Stimulated activated CD4-positive, alpha-beta T cell treated with anti-CD3 and anti-CD28 coated beads, Interleukin-1b, Interleukin-23, amount 100 ng/mL, for 24 hours (primary cell): ENCODE results near the gene TLCD3B.
"Not testable (repeated sequence)": the region's sequence is repeated elsewhere in the genome, so short reads cannot be mapped to it uniquely, and the experiment has no call there.

ENCODE experiments used
- DNase-seq, 4 experiments: peaks; one replicate each; pipeline ENCODE4 v3.0.0-alpha.2; 2020; ENCODE audit warnings: low read depth in 4 of 4, low spot score in 1 of 4

Gene TLCD3B

GRCh38 chr16:30026449-30026848, 4.6 kb downstream of the TLCD3B start:
- DNase-seq = no peak

DNA sequence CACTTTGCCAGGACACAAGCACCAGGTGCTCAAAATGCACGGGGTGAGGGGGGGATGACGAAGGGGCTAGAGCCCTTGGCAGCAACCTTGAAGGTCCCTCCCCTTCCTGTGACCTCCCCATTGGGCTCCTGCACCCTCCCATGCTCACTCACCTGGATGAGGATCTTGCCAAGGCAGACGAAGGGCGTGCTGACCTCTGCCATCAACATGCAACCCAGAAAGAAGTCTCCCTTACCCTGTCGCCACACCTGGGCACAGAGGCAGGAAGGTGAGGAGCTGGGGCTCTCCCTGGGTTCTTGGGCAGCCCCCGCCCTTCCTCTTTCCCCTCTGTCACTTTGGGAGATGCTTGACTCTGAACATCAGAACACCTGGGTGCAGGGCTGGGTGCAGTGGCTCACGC, 5.5 kb downstream of the TLCD3B start:
- no peak for DNase-seq

DNA sequence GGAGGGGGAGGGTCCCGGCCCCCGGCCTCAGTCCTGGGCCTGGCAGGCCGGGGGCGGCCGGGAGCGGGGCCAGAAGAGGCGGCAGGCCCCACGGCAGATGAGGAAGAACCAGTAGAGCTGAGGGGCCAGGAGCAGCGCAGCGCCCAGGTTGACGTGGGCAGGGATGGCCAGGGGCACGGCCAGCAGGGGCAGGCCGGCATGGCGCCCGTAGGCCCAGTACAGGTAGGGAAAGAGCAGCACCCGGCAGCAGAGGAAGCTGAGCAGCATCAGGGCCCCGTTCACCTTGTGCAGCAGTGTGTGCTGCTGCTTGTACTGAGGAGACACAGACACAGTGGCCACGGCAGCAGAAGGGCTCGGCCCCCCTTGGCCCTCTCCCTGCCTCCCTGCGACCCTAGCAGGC, 5.9 kb downstream of the TLCD3B start:
- no peak for DNase-seq

GRCh38 chr16:30024451-30024850, 6.6 kb downstream of the TLCD3B start:
- DNase-seq = no peak

DNA sequence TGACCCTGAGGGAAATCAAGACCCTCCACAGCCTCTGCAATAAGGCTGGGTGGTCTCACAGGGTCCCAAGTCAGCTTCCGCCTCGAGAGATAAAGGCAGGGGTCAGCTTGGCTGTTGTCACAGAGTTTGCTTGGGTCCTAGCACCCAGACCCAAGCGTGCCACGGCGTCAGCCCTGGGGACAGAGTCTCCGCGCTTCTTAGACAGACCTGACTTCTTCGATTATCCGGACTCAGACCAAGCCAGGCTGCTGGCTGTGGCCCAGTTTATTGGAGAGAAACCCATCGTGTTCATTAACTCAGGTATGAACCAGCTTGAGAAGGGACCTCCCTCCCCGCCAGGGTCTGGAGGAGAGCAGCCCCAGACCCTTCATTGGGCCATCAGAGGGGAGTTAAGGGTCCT, 7.5 kb downstream of the TLCD3B start:
- no peak for DNase-seq

GRCh38 chr16:30022887-30023286, 8.2 kb downstream of the TLCD3B start, which contains the start of gene C16orf92:
TSS of gene C16orf92 (plus strand) at chr16:30023198. CDS start at chr16:30023341, 143 bp downstream.
- DNase-seq = no peak

GRCh38 chr16:30018731-30019158, 12.3 kb downstream of the TLCD3B start:
- no peak for DNase-seq

- not testable (repeated sequence) for DNase-seq
These were observed 13.1 kb downstream of the TLCD3B start for GRCh38 chr16:30017937-30018336.

DNA sequence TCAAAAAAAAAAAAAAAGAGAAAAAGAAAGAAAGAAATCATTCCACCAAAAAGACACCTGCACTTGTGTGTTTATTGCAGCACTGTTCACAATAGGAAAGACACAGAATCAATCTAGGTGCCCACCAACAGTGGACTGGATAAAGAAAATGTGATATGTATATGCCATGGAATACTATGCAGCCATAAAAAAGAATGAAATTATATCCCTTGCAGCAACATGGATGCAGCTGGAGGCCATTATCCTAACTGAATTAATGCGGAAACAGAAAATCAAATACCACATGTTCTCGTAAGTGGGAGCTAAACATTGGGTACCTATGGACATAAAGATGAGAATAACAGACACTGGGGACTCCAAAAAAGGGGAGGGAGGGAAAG, 13.8 kb downstream of the TLCD3B start:
- no peak for DNase-seq

GRCh38 chr16:30016555-30017276, 14.4 kb downstream of the TLCD3B start:
- DNase-seq = no peak

DNA sequence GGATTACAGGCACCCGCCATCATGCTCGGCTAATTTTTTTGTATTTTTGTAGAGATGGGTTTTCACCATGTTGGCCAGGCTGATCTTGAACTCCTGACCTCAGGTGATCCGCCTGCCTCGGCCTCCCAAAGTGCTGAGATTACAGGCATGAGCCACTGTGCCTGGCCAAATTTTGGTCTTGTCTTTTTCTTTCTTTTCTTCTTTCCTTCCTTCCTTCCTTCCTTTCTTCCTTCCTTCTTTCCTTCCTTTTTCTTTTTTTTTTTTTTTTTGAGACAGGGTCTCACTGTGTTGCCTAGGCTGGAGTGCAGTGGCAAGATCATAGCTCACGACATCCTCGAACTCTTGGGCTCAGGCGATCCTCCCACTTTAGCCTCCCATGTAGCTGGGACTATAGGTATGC, 15.6 kb downstream of the TLCD3B start:
- DNase-seq = not testable (repeated sequence)

- DNase-seq = not testable (repeated sequence)
These were observed 18.5 kb downstream of the TLCD3B start for GRCh38 chr16:30012598-30012997.

DNA sequence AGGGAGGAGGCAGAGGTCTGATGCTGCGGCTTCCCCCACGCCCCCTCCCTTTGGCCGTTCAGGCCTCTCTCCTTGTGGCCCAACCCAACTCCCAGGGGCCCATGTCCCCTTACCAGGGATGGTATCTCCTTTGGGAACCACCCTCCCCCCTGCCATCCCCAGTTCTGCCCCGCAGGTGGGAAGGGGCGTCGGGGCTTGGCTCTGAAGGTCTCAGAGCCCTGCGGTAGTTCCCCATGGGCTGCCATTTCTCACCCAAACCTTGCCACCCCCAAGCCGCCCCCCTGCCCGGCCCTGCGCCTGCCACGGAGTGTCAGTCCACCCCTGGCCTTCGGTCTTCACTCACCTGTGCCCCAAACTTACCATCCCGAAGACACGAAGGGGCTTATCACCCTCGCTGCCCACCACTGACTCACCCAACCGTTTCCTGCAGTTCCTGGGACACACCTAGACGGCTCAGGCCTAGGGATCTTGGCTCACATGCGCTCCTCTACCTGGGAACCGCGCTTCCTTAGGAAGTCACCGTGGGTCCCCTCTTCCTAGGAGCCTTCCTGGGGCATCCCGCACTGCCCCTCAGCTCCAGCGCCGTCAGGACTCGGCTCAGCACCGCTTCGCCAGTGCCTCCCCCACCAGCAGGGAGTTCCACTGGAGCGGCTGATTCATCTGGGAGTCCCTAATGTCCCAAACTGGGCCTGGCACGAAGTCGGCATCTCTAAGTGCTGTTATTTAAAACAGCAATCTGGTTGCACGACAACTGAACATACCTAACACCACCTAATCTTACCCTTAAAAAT, 19.2 kb downstream of the TLCD3B start:
- no peak for DNase-seq

DNA sequence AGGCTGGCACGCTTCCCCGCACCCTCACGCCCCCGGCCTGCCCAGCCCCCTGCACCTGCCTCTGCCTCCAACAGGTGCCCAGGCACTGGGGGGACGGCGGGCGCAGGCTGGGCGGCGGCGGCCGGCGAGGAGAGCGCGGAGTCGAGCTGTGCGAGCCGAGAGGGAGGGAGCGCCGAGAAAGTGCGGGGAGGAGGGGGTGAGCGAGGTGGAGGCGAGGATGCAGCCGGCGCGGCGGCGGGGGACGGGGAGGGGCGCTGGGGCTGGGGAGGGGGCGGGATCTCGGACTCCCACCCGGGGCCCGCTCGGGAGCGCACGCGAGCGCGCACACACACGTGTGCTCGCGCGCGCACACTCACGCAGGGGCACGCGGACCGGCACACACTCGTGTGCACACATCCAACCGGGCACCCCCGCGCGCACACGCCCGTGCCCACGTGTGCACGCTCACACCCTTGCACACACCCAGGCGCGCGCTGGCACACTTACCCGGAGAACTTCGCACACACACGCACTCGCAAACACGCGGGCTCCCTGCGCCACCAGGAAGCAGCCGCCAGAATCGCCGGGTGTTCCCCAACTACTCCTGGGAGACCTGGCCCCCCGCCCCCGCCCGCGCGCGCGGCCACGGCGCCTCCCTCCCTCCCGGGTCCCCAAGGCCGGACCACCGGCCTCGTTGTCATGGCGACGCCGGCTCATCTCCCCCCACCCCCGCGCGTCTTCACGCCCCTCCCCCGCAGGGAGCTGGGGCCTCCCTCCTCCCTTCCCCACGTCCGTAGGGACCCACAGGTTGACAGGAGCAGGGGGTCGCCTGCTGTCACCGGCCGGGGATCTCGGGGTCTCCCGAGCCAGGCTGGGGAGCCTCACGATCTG, 20.0 kb downstream of the TLCD3B start, which contains the start of gene DOC2A:
Gene DOC2A (minus strand): TSS at position 184 of the 870 bp plus-strand sequence. CDS start 805 bp downstream, outside the sequence.
- peak in 1 of 4 experiments; percentile 31 for DNase-seq

DNA sequence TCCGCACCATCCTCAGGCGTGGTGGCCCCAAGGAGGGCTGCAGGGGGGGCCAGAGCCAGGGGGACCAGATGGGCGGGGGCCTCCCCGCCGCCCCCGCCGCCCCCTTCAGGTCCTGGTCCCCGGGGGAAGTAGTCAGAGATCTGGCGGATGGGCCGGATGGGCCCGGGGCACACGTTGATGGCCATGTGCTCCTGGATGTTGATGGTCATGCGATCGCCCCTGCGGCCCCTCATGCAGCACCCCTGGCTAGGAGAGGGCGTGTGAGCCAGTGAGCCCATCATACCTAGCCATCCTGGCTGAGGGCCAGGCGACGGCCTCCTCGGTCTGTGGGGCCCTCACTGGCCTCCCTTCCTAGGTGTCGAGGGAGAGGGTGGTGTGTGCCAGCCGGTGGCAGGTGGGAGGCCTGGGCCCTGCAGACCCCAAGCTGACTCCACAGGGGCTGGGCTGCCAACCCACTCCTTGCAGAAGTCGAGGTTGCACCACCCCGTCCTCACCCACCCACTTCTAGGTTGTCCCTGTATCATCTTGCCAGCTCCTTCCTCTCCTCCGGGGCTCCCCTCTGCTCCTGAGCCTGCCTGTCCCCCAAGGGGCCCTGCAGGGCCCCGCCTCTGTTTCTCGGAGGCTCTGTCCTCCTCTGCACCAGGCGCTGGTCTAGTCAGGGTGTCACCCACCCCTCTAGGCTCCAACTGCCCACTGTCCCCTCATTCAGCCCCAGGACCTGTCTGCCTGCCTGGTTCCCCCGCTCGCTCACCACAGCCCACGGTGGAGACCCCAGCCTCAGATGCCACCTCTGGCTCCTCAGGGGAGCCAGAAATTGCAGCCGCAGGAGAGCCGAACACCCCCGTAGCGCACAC, 20.9 kb downstream of the TLCD3B start:
- DNase-seq = no peak

DNA sequence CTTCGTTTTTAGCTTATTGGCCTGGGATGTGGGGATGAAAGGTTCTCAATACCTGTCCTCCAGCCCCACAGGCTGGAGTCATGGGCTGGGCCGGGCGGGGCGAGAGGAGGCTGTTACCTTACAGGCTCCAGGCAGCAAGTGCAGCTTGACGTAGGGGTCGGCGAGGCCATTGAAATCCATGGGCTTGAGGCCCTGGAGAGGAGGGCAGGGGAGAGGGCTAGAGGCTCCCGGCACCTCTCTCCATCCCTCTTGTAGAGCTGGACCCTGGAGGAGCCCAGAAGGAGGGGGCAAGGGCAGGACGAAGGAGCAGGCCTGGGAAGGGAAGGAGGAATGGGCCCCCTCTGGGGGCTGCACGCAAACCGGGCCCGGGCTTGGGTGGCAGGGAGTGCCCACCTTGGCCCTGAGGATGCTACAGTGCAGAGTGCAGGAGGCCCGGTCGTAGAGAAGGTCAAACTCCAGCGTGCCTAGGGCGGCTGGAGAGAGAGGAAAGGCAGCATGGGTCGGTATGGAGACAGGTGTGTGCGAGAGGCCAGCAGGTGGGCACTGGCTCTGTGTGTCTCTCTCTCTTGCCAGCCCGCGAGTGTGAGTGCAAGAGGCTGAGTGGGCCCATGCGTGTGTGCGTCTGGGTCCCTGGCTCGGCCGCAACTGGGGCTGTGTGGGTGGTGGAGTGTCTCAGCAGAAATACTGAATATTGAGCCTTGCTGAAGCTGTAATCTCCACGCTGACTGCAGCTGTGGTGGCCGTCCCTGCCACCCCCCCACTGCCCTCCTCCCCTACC, 21.8 kb downstream of the TLCD3B start:
- no peak for DNase-seq

DNA sequence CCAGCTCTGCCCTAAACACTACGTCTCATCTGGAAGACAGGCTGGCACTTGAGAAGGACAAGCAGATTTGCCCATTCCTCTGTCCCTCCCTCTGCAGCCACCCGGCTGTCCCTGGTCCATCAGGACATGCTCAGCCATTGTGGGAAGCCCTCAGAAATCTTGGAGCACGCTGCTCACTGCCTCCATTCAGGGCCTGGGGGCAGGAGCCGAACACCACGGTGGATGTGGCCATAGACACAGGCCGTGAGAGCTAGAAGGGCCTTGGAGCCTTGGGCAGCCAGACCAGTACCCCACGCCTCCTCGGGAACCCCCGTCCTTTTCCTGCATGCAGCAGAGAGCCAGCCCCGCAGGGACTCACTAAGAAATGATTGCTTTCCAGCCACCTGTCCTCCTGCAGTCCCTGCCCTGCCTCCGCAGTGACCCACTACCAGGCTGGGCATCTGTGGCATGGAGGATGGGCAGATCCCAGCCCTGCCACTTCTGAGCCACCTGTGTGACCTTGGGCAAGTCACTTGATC, 23.6 kb downstream of the TLCD3B start:
- DNase-seq = no peak

DNA sequence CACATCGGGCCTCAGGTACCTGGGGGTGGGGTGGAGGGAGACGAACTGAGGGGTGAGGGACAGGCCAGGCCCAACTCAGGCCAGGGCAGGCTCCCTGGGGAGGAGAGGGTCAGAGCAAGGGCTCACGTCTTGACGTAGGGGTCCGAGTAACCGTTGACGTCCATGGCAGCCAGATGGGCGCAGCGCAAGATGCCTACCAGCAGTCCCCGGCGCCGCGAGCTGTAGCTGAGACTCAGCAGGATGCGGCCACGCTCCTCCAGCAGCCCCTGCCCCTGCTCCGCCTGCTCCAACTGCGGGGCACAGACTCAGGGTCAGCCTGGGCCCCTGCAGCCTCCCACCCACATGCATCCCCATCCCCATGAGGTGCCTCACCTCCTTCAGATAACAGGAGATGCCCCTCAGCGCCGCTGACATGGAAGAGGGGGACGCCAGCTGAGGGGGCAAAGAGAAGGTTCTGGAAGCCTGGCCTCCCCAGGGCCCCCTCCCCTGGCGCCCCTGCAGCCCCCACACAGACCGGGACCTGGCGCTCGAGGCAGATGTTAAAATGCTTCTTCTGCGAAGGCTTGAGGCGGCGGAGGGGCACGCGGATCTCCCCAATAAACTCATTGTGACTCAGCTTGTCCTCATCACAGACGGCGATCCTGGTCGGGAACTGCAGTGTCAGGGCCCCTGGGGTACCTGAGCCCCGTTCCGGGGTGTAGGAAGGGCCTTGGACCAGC, 24.3 kb downstream of the TLCD3B start:
- no peak for DNase-seq

- no peak for DNase-seq
These were observed 25.0 kb downstream of the TLCD3B start for GRCh38 chr16:30006095-30006473.
